Right forelimb (tissue), 1 donor: ENCODE measurements around the gene TJAP1.
"Not testable (repeated sequence)": the region's sequence is repeated elsewhere in the genome, so short reads cannot be mapped to it uniquely, and the experiment has no call there.

ENCODE experiments used
- DNase-seq: peaks from one replicate; pipeline ENCODE4 v3.0.0-alpha.2; 2018

The TJAP1 gene

GRCh38 chr6:43454290-43454695 lies 23.1 kb upstream of the TJAP1 start:
- no peak for DNase-seq

GRCh38 chr6:43454696-43455530 lies 22.5 kb upstream of the TJAP1 start:
- DNase-seq: peak; percentile 86

- peak; percentile 55 for DNase-seq
Measured at GRCh38 chr6:43455531-43456428, 21.6 kb upstream of the TJAP1 start, which contains the start of gene DLK2. DLK2 (minus strand) TSS chr6:43455548; CDS start chr6:43454825, 723 bp downstream.

- no peak for DNase-seq
Measured at GRCh38 chr6:43457643-43458042, 19.7 kb upstream of the TJAP1 start.

GRCh38 chr6:43458154-43458553 lies 19.2 kb upstream of the TJAP1 start:
- DNase-seq: not testable (repeated sequence)

- no peak for DNase-seq
Measured at GRCh38 chr6:43459535-43459934, 17.8 kb upstream of the TJAP1 start.

- DNase-seq: no peak
Measured at GRCh38 chr6:43460032-43460431, 17.3 kb upstream of the TJAP1 start.

GRCh38 chr6:43461936-43462335 lies 15.4 kb upstream of the TJAP1 start:
- no peak for DNase-seq

- no peak for DNase-seq
Measured at GRCh38 chr6:43464337-43464736, 13.0 kb upstream of the TJAP1 start.

- no peak for DNase-seq
Measured at GRCh38 chr6:43465948-43466347, 11.4 kb upstream of the TJAP1 start.

GRCh38 chr6:43467265-43467664 lies 10.1 kb upstream of the TJAP1 start:
- DNase-seq: not testable (repeated sequence)

- no peak for DNase-seq
Measured at GRCh38 chr6:43467752-43468151, 9.6 kb upstream of the TJAP1 start.

- DNase-seq: no peak
Measured at GRCh38 chr6:43468240-43468639, 9.1 kb upstream of the TJAP1 start.

GRCh38 chr6:43468748-43469681 lies 8.4 kb upstream of the TJAP1 start:
- no peak for DNase-seq

GRCh38 chr6:43469947-43470346 lies 7.4 kb upstream of the TJAP1 start:
- no peak for DNase-seq

GRCh38 chr6:43471399-43471798 lies 6.0 kb upstream of the TJAP1 start:
- no peak for DNase-seq

- no peak for DNase-seq
Measured at GRCh38 chr6:43472515-43472914, 4.9 kb upstream of the TJAP1 start.

- no peak for DNase-seq
Measured at GRCh38 chr6:43475516-43475915, 1.9 kb upstream of the TJAP1 start.

- no peak for DNase-seq
Measured at GRCh38 chr6:43476746-43477145, 624 bp upstream of the TJAP1 start.

- no peak for DNase-seq
Measured at GRCh38 chr6:43478008-43478372, 620 bp downstream of the TJAP1 start.

GRCh38 chr6:43481075-43481474 lies 3.7 kb downstream of the TJAP1 start:
- no peak for DNase-seq

- DNase-seq: no peak
Measured at GRCh38 chr6:43481591-43482236, 4.3 kb downstream of the TJAP1 start.
